Naive thymus-derived CD8-positive, alpha-beta T cell (primary cell): ENCODE measurements around the gene ZNF780B. TPM values are rescaled to one million over a fixed set of nuclear protein-coding genes. Genes with fewer than 3 reads are reported as not detected.

Experiments
- ATAC-seq, 2 donors: fragments of 150-1000 bp; cut with Tn5 transposase in 1 of 2; sonication (Bioruptor Pico), chemical (Tn5 transposase) in 1 of 2; 1 replicate in 1 of 2; 2 replicates in 1 of 2; pipeline ENCODE4 v1.10.0; 2021; ENCODE audit warnings: mild to moderate bottlenecking in 2 of 2, moderate library complexity in 2 of 2
- POLR2A ChIA-PET: fragments of 350-600 bp; sonication (Branson Sonifier 250); formaldehyde crosslinking; loops from one replicate; lab custom pipeline; 2021; ENCODE audit warnings: antibody characterized with exemption; lab: Charles Lee
- DNase-seq, 10 donors: peaks; one replicate each; pipeline versions ENCODE4 v3.0.0 to v3.0.0-alpha.2; 2020 to 2022
- H3K27ac Mint-ChIP-seq, 10 donors: one replicate each; pipeline ENCODE4 v1.8.0; 2020 to 2022; ENCODE audit warnings: mild to moderate bottlenecking in 10 of 10, mixed read lengths in 10 of 10, moderate library complexity in 4 of 10, inconsistent platforms in 1 of 10
- H3K27me3 Mint-ChIP-seq, 5 donors: one replicate each; pipeline ENCODE4 v1.8.0; 2021 to 2022; ENCODE audit warnings: mixed read lengths in 5 of 5
- H3K36me3 Mint-ChIP-seq, 3 donors: one replicate each; pipeline ENCODE4 v1.8.0; 2020 to 2022; ENCODE audit warnings: mixed read lengths in 3 of 3, mild to moderate bottlenecking in 2 of 3, inconsistent platforms in 1 of 3
- H3K4me1 Mint-ChIP-seq, 4 donors: one replicate each; pipeline ENCODE4 v1.8.0; 2021 to 2022; ENCODE audit warnings: mixed read lengths in 4 of 4
- H3K4me3 Mint-ChIP-seq, 10 donors: one replicate each; pipeline ENCODE4 v1.8.0; 2020 to 2022; ENCODE audit warnings: mild to moderate bottlenecking in 10 of 10, mixed read lengths in 10 of 10, moderate library complexity in 6 of 10, inconsistent platforms in 1 of 10
- H3K9me3 Mint-ChIP-seq, 9 donors: one replicate each; pipeline ENCODE4 v1.8.0; 2020 to 2022; ENCODE audit warnings: mixed read lengths in 9 of 9, mild to moderate bottlenecking in 3 of 9, inconsistent platforms in 1 of 9, moderate library complexity in 1 of 9
- polyA plus RNA-seq, 3 donors: library from polyadenylated mRNA; unstranded; fragments of 300-500 nt; fragmentation: Illumina TruSeq; gene quantifications; one replicate each; pipeline ENCODE4 v1.2.3, GENCODE V29; 2021
- total RNA-seq, 8 experiments: library from RNA in 2 of 8; stranded (reverse) in 2 of 8; gene quantifications; one replicate each; pipeline ENCODE4 v1.2.3 and lab custom pipeline; 2021 to 2026

The ZNF780B gene
- total RNA-seq (10 to 100 TPM; 61.5 to 70.8 TPM), polyA plus RNA-seq (10 to 100 TPM; 13.3 to 18.4 (median 15.4) TPM), total RNA-seq (lab: John Stamatoyannopoulos, UW) (21.2 to 79.8 (median 54.9) reads per million in 6 experiments)

GRCh38 chr19:40055832-40056504 lies at the start of gene ZNF780B:
TSS of gene ZNF780B (minus strand) at chr19:40056231. CDS start at chr19:40050332, 5,899 bp downstream.
- H3K27ac Mint-ChIP-seq: peak within 1 kb of the TSS; percentile 95 to 99 (median 99)
- H3K4me1 Mint-ChIP-seq: peaks cover 32 to 55% (median 51%) of the 10 kb centered on the region in 4 donors
- H3K36me3 Mint-ChIP-seq: peaks cover 18 to 34% (median 30%) of the 10 kb centered on the region in 3 donors
- peaks cover 0 to 12% (median 5%) of the 10 kb centered on the region in 5 donors for H3K27me3 Mint-ChIP-seq
- POLR2A ChIA-PET: interaction anchor here (0.6 to 2.8 kb wide), 5 partner anchors 35 to 715 kb away, joined by 3 to 18 read pairs (median 3); partner anchors contain the start of genes ZNF546 and ZNF780A
- H3K9me3 Mint-ChIP-seq: peaks cover 10 to 30% (median 19%) of the 10 kb centered on the region in 9 donors
- H3K4me3 Mint-ChIP-seq: peak within 1 kb of the TSS; percentile 97 to 100 (median 99)
- DNase-seq: peak; percentile 43 to 82 (median 66)
- peak; percentile 92 to 93 for ATAC-seq

- ATAC-seq (no peak), DNase-seq (no peak)
- Mint-ChIP-seq H3K4me3 (no peak overlapping the region), H3K9me3 (peaks cover 0 to 2% (median 0%) of the 10 kb centered on the region in 9 donors), H3K27ac (no peak overlapping the region), H3K36me3 (no peaks in the 10 kb centered on the region), H3K4me1 (peaks cover 0 to 2% (median 0%) of the 10 kb centered on the region in 4 donors), H3K27me3 (peaks cover 0 to 2% (median 0%) of the 10 kb centered on the region in 5 donors)
- POLR2A ChIA-PET: no interaction called here
Observed at GRCh38 chr19:40104754-40105153, 48.7 kb upstream of the ZNF780B start.

- no peak for DNase-seq
- peaks cover 0 to 2% (median 0%) of the 10 kb centered on the region in 4 donors for H3K4me1 Mint-ChIP-seq
- H3K27me3 Mint-ChIP-seq: peaks cover 0 to 2% (median 0%) of the 10 kb centered on the region in 5 donors
- POLR2A ChIA-PET: no interaction called here
- H3K36me3 Mint-ChIP-seq: no peaks in the 10 kb centered on the region
- H3K27ac Mint-ChIP-seq: no peak overlapping the region
- no peak for ATAC-seq
- no peak overlapping the region for H3K4me3 Mint-ChIP-seq
- H3K9me3 Mint-ChIP-seq: peaks cover 0 to 2% (median 0%) of the 10 kb centered on the region in 9 donors
Observed at GRCh38 chr19:40103600-40103999, 47.6 kb upstream of the ZNF780B start.

GRCh38 chr19:40101813-40102212 lies 45.8 kb upstream of the ZNF780B start:
- POLR2A ChIA-PET: no interaction called here
- Mint-ChIP-seq H3K4me1 (peaks cover 0 to 2% (median 0%) of the 10 kb centered on the region in 4 donors), H3K4me3 (no peak overlapping the region), H3K36me3 (no peaks in the 10 kb centered on the region), H3K9me3 (peaks cover 0 to 2% (median 0%) of the 10 kb centered on the region in 9 donors), H3K27ac (no peak overlapping the region), H3K27me3 (peaks cover 3 to 17% (median 4%) of the 10 kb centered on the region in 5 donors)
- ATAC-seq (no peak), DNase-seq (no peak)

- Mint-ChIP-seq H3K4me3 (no peak overlapping the region), H3K4me1 (peaks cover 17 to 32% (median 31%) of the 10 kb centered on the region in 4 donors), H3K27ac (no peak overlapping the region), H3K9me3 (peaks cover 0 to 9% (median 5%) of the 10 kb centered on the region in 9 donors), H3K27me3 (peaks cover 8 to 41% (median 13%) of the 10 kb centered on the region in 5 donors), H3K36me3 (peaks cover 5 to 12% (median 6%) of the 10 kb centered on the region in 3 donors)
- ATAC-seq (no peak), DNase-seq (no peak)
- POLR2A ChIA-PET: interaction anchor here (0.6 kb wide), 1 partner anchor 97 kb away, joined by 3 read pairs; no protein-coding TSS in a partner anchor
Observed at GRCh38 chr19:40093416-40093815, 37.4 kb upstream of the ZNF780B start.

- DNase-seq (no peak), ATAC-seq (no peak)
- POLR2A ChIA-PET: interaction anchor here (0.5 to 2.2 kb wide), 7 partner anchors 36 to 246 kb away, joined by 3 to 18 read pairs (median 6); partner anchors contain the start of genes FBL, PSMC4, ZNF546 and ZNF780B
- Mint-ChIP-seq H3K27ac (peak overlapping the region; percentile 99 to 100 (median 100)), H3K4me3 (peak overlapping the region; percentile 99 to 100 (median 100)), H3K27me3 (peaks cover 6 to 22% (median 11%) of the 10 kb centered on the region in 5 donors), H3K4me1 (peaks cover 26 to 49% (median 47%) of the 10 kb centered on the region in 4 donors), H3K9me3 (peaks cover 0 to 13% (median 6%) of the 10 kb centered on the region in 9 donors), H3K36me3 (peaks cover 13 to 17% (median 13%) of the 10 kb centered on the region in 3 donors)
Observed at GRCh38 chr19:40091205-40092129, 35.4 kb upstream of the ZNF780B start.

- Mint-ChIP-seq H3K27me3 (peaks cover 2 to 15% (median 6%) of the 10 kb centered on the region in 5 donors), H3K27ac (peak within 1 kb of the TSS; percentile 99 to 100 (median 100)), H3K4me1 (peaks cover 26 to 49% (median 47%) of the 10 kb centered on the region in 4 donors), H3K36me3 (peaks cover 9 to 13% (median 13%) of the 10 kb centered on the region in 3 donors), H3K4me3 (peak within 1 kb of the TSS; percentile 99 to 100 (median 100)), H3K9me3 (peaks cover 0 to 9% (median 2%) of the 10 kb centered on the region in 9 donors)
- peak; percentile 90 to 95 for ATAC-seq
- DNase-seq: peak; percentile 61 to 85 (median 78)
- POLR2A ChIA-PET: interaction anchor here (0.5 to 2.2 kb wide), 9 partner anchors 35 to 266 kb away, joined by 3 to 18 read pairs (median 5); partner anchors contain the start of genes FBL, PSMC4, ZNF546 and ZNF780B
Observed at GRCh38 chr19:40090241-40091204, 34.5 kb upstream of the ZNF780B start, which contains the start of gene ZNF780A. TSS of gene ZNF780A (minus strand) at chr19:40090943. CDS start at chr19:40084753, 6,190 bp downstream.

- H3K27me3 Mint-ChIP-seq: peaks cover 0 to 4% (median 1%) of the 10 kb centered on the region in 5 donors
- DNase-seq (peak in 1 of 10 donors; percentile 0), ATAC-seq (no peak)
- peaks cover 7 to 20% (median 17%) of the 10 kb centered on the region in 3 donors for H3K36me3 Mint-ChIP-seq
- peaks cover 26 to 49% (median 47%) of the 10 kb centered on the region in 4 donors for H3K4me1 Mint-ChIP-seq
- peak overlapping the region; percentile 99 to 100 (median 100) for H3K4me3 Mint-ChIP-seq
- H3K9me3 Mint-ChIP-seq: peaks cover 0 to 9% (median 0%) of the 10 kb centered on the region in 9 donors
- POLR2A ChIA-PET: interaction anchor here (2.2 kb wide), 1 partner anchor 93 kb away, joined by 9 read pairs; the partner anchor contains the start of gene ZNF546
- peak overlapping the region; percentile 99 to 100 (median 100) for H3K27ac Mint-ChIP-seq
Observed at GRCh38 chr19:40089462-40089861, 33.4 kb upstream of the ZNF780B start.

GRCh38 chr19:40088299-40089047 lies 32.4 kb upstream of the ZNF780B start:
- POLR2A ChIA-PET: no interaction called here
- H3K36me3 Mint-ChIP-seq: peaks cover 7 to 27% (median 22%) of the 10 kb centered on the region in 3 donors
- H3K4me1 Mint-ChIP-seq: peaks cover 26 to 51% (median 47%) of the 10 kb centered on the region in 4 donors
- H3K27ac Mint-ChIP-seq: peak overlapping the region in 8 of 10 donors; percentile 28 to 100 (median 88)
- no peak for DNase-seq
- H3K9me3 Mint-ChIP-seq: peaks cover 0 to 9% (median 0%) of the 10 kb centered on the region in 9 donors
- no peaks in the 10 kb centered on the region for H3K27me3 Mint-ChIP-seq
- peak overlapping the region; percentile 36 to 100 (median 99) for H3K4me3 Mint-ChIP-seq
- ATAC-seq: no peak

GRCh38 chr19:40084948-40085347 lies 28.9 kb upstream of the ZNF780B start:
- Mint-ChIP-seq H3K4me1 (peaks cover 21 to 40% (median 33%) of the 10 kb centered on the region in 4 donors), H3K27me3 (no peaks in the 10 kb centered on the region), H3K9me3 (peaks cover 2 to 15% (median 10%) of the 10 kb centered on the region in 9 donors), H3K36me3 (peaks cover 33 to 61% (median 52%) of the 10 kb centered on the region in 3 donors), H3K4me3 (no peak overlapping the region), H3K27ac (no peak overlapping the region)
- DNase-seq (no peak), ATAC-seq (no peak)
- POLR2A ChIA-PET: no interaction called here
